Measurements from ENCODE around the gene RPL36AL.

GRCh38 chr14:49586673-49587460 is 33.6 kb downstream of the RPL36AL start:
- TF ChIP-seq CTCF (IDR thresholded peaks at IDR 0.05) = peak; percentile 57 to 93 (median 78)
- no peak for TF ChIP-seq POLR2A (IDR thresholded peaks at IDR 0.05)

All from esophagus squamous epithelium (tissue), 4 donors.